GM21390 (cell line): ENCODE measurements around the gene LETM1.

ENCODE experiments used
- ATAC-seq: cut with Tn5 transposase; IDR thresholded peaks from one replicate; pipeline ENCODE4 v1.9.1; 2021; ENCODE audit not compliant: unreplicated experiment

LETM1 gene

GRCh38 chr4:1873291-1873690, 17.3 kb upstream of the LETM1 start:
- no peak for ATAC-seq

GRCh38 chr4:1872870-1873269, 16.9 kb upstream of the LETM1 start:
- ATAC-seq = no peak

GRCh38 chr4:1871471-1872021, 15.6 kb upstream of the LETM1 start:
- peak; percentile 1 for ATAC-seq

GRCh38 chr4:1870578-1871443, 14.9 kb upstream of the LETM1 start, which contains the start of gene NSD2:
Gene NSD2, plus strand, starts transcription at chr4:1871393. Its CDS starts 29,262 bp downstream, at chr4:1900655.
- ATAC-seq = peak; percentile 64

GRCh38 chr4:1870328-1870577, 14.3 kb upstream of the LETM1 start:
- ATAC-seq = peak; percentile 51

- ATAC-seq = peak; percentile 1
Measured at GRCh38 chr4:1869530-1870327, 13.8 kb upstream of the LETM1 start.

GRCh38 chr4:1868912-1869311, 13.0 kb upstream of the LETM1 start:
- no peak for ATAC-seq

GRCh38 chr4:1868293-1868692, 12.3 kb upstream of the LETM1 start:
- no peak for ATAC-seq

- no peak for ATAC-seq
Measured at GRCh38 chr4:1866189-1866661, 10.3 kb upstream of the LETM1 start.

GRCh38 chr4:1864076-1865008, 8.4 kb upstream of the LETM1 start:
- ATAC-seq = no peak

GRCh38 chr4:1863297-1864033, 7.5 kb upstream of the LETM1 start:
- ATAC-seq = no peak

- ATAC-seq = no peak
Measured at GRCh38 chr4:1862961-1863296, 7.0 kb upstream of the LETM1 start.

- no peak for ATAC-seq
Measured at GRCh38 chr4:1862055-1862911, 6.3 kb upstream of the LETM1 start.

GRCh38 chr4:1859389-1859753, 3.4 kb upstream of the LETM1 start:
- no peak for ATAC-seq

- ATAC-seq = no peak
Measured at GRCh38 chr4:1857931-1858330, 2.0 kb upstream of the LETM1 start.

GRCh38 chr4:1856943-1857699, 1.2 kb upstream of the LETM1 start:
- no peak for ATAC-seq

GRCh38 chr4:1855333-1856070, 454 bp downstream of the LETM1 start:
- ATAC-seq = peak; percentile 26

- ATAC-seq = no peak
Measured at GRCh38 chr4:1854752-1855151, 1.2 kb downstream of the LETM1 start.
